ENCODE data around the gene ERBB4. TPM values are rescaled to one million over a fixed set of nuclear protein-coding genes. Genes with fewer than 3 reads are reported as not detected.

Gene ERBB4
- total RNA-seq, 4 donors from 2014 or later: 5.5 to 21.0 (median 18.3) TPM

DNA sequence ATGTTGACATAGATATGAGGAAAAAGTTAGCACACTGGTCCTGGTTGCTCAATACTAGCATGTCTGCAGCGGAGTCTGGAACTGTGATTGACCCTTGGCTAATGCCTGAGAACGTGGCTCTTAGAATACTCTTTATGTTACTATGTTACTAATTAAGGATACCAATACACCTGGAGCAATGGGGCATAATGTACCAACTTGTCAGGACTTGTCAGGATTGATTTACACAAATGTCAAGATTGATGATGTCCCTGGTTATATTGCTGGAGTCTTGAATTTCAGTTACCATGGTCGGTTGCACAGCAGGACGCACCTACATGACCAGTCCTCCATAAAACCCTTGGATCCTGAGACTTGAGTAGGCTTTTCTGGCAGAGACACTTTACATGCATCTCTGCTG, 1171.3 kb downstream of the ERBB4 start:
- WGBS, 2 donors: 75 to 82% methylated on average over 4 of the region's 4 CpGs
- Histone ChIP-seq H3K27me3 (no peaks in the 10 kb centered on the region), H3K36me3 (no peaks in the 10 kb centered on the region), H3K27ac (no peak overlapping the region), H3K9me3 (no peaks in the 10 kb centered on the region), H3K4me3 (replicated peaks in 1 of 3) (no peak overlapping the region), H3K4me1 (no peaks in the 10 kb centered on the region)
- TF ChIP-seq, protein P1, sequence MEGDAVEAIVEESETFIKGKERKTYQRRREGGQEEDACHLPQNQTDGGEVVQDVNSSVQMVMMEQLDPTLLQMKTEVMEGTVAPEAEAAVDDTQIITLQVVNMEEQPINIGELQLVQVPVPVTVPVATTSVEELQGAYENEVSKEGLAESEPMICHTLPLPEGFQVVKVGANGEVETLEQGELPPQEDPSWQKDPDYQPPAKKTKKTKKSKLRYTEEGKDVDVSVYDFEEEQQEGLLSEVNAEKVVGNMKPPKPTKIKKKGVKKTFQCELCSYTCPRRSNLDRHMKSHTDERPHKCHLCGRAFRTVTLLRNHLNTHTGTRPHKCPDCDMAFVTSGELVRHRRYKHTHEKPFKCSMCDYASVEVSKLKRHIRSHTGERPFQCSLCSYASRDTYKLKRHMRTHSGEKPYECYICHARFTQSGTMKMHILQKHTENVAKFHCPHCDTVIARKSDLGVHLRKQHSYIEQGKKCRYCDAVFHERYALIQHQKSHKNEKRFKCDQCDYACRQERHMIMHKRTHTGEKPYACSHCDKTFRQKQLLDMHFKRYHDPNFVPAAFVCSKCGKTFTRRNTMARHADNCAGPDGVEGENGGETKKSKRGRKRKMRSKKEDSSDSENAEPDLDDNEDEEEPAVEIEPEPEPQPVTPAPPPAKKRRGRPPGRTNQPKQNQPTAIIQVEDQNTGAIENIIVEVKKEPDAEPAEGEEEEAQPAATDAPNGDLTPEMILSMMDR (IDR thresholded peaks at IDR 0.05): no peak
- intact Hi-C loops (cut with DNase I): no loop called here
- no peak for DNase-seq

DNA sequence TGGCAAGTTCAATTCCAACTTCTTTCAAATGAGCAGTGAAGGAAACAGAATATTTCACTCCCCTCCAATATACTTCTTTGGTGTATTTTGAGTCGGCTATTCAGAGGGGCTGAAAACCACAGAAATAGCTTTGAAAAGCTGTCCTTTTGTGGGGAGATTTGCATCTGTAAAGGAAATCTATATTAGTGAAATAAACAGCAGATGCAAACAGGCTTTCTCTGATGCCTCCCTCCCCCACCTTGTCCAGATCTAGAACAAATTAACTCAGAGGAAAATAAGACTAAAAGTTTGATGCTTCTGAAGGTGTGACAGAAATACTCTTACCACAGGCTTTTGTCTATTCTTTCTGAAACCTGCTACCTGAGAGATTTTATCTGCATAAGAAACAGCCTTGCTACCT, 1173.7 kb downstream of the ERBB4 start:
- Histone ChIP-seq H3K27ac (no peak overlapping the region), H3K27me3 (no peaks in the 10 kb centered on the region), H3K4me1 (no peaks in the 10 kb centered on the region), H3K36me3 (no peaks in the 10 kb centered on the region), H3K9me3 (no peaks in the 10 kb centered on the region), H3K4me3 (replicated peaks in 1 of 3) (no peak overlapping the region)
- 71 to 84% methylated on average over 1 of the region's 1 CpG for WGBS, 2 donors
- DNase-seq: no peak
- no peak for TF ChIP-seq POLR2A (IDR thresholded peaks at IDR 0.05)
- TF ChIP-seq, protein P1 (IDR thresholded peaks at IDR 0.05): no peak
- intact Hi-C loops (cut with DNase I): no loop called here

DNA sequence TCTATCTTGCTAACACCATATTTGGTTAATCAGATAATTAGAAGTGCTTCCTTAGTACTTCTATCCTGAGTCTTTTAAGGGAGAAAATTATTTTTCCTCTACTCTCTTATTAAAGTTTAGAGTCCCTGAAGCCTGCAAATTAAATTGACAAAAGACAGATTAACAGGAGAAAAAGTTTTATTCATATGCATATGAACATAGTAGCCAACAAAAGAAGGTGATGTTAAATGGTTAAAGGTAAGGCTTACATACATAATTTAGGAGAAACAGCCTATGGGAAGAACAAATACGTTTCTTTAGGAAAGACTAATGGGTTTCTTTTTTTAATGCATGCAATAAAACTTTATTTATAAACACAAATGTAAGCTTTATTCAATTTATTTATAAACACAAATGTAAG, 1177.2 kb downstream of the ERBB4 start:
- intact Hi-C loops (cut with DNase I): no loop called here
- Histone ChIP-seq H3K27ac (no peak overlapping the region), H3K27me3 (no peaks in the 10 kb centered on the region), H3K4me3 (replicated peaks in 1 of 3) (no peak overlapping the region), H3K4me1 (no peaks in the 10 kb centered on the region), H3K36me3 (no peaks in the 10 kb centered on the region), H3K9me3 (no peaks in the 10 kb centered on the region)
- TF ChIP-seq, protein P1 (IDR thresholded peaks at IDR 0.05): no peak
- TF ChIP-seq POLR2A (IDR thresholded peaks at IDR 0.05): no peak
- 32% methylated on average over 1 of the region's 1 CpG for WGBS, 2 donors
- no peak for DNase-seq

DNA sequence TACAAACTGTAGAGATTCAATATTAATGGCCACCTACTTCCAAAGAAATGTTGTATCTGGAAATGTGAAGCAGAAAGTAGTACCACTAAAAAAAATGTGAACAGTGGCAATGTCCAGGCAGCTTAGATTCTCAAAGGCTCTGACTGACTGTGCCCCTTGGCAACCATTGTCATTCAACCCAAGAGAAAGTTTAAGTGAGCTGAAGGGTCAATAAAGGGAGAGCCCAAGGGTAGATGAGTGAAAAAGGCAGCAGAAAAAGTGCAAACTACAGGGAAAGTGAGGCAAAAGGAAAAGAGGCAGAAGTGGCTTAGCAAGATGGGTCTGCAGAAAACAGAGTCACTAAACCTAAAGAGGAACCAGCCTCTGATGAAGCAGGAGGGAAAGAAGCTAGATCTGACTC, 1179.3 kb downstream of the ERBB4 start:
- no peak for DNase-seq
- no peak overlapping the region for H3K27ac ChIP-seq
- intact Hi-C loops (cut with DNase I): no loop called here
- no peaks in the 10 kb centered on the region for H3K27me3 ChIP-seq
- H3K9me3 ChIP-seq: no peaks in the 10 kb centered on the region
- no peak for TF ChIP-seq POLR2A (IDR thresholded peaks at IDR 0.05)
- TF ChIP-seq, protein P1 (IDR thresholded peaks at IDR 0.05): no peak
- H3K4me3 ChIP-seq (replicated peaks in 1 of 3): no peak overlapping the region
- H3K4me1 ChIP-seq: no peaks in the 10 kb centered on the region
- no peaks in the 10 kb centered on the region for H3K36me3 ChIP-seq

DNA sequence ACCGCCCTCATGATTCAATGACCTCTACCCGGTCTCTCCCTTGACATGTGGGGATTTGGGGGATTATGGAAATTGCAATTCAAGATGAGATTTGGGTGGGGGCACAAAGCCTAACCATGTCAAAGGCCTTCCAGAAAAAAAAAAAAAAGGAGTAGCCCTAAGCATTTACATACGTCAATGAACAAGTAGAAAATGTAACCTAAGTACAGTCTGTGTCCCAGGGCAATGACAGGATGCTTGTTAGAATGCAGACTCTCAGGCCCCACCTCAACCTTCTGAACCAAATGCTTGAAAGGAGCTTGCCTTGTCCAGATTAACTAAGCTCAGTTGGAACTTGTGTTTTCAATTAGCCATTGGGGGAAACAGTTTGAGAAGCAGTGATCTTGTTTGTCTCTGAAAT, 1180.1 kb downstream of the ERBB4 start:
- Histone ChIP-seq H3K27me3 (no peaks in the 10 kb centered on the region), H3K4me3 (replicated peaks in 1 of 3) (no peak overlapping the region), H3K27ac (no peak overlapping the region), H3K9me3 (no peaks in the 10 kb centered on the region), H3K36me3 (no peaks in the 10 kb centered on the region), H3K4me1 (no peaks in the 10 kb centered on the region)
- TF ChIP-seq POLR2A (IDR thresholded peaks at IDR 0.05): no peak
- TF ChIP-seq, protein P1 (IDR thresholded peaks at IDR 0.05): no peak
- 79 to 82% methylated on average over 3 of the region's 3 CpGs for WGBS, 2 donors
- DNase-seq: no peak
- intact Hi-C loops (cut with DNase I): no loop called here
